Sigmoid colon (tissue), 3 donors: Measurements from ENCODE around the gene EVL.

Experiments used
- POLR2A ChIP-seq, 2 donors: fragments of 450-650 bp; IDR thresholded peaks; one replicate each; pipeline ENCODE4 v1.6.1; 2016; ENCODE audit warnings: antibody characterized with exemption in 2 of 2, mild to moderate bottlenecking in 2 of 2, moderate library complexity in 2 of 2
- TF ChIP-seq, protein P1 (sequence below), 4 experiments: fragments of 450-650 bp in 3 of 4; fragments of 200-600 bp in 1 of 4; IDR thresholded peaks; one replicate each; pipeline ENCODE4 v1.5.1; 2016 to 2019; ENCODE audit warnings: antibody characterized with exemption in 4 of 4, mild to moderate bottlenecking in 3 of 4, moderate library complexity in 2 of 4

GRCh38 chr14:100117026-100117425 lies 51.8 kb downstream of the EVL start:
- TF ChIP-seq, protein P1, sequence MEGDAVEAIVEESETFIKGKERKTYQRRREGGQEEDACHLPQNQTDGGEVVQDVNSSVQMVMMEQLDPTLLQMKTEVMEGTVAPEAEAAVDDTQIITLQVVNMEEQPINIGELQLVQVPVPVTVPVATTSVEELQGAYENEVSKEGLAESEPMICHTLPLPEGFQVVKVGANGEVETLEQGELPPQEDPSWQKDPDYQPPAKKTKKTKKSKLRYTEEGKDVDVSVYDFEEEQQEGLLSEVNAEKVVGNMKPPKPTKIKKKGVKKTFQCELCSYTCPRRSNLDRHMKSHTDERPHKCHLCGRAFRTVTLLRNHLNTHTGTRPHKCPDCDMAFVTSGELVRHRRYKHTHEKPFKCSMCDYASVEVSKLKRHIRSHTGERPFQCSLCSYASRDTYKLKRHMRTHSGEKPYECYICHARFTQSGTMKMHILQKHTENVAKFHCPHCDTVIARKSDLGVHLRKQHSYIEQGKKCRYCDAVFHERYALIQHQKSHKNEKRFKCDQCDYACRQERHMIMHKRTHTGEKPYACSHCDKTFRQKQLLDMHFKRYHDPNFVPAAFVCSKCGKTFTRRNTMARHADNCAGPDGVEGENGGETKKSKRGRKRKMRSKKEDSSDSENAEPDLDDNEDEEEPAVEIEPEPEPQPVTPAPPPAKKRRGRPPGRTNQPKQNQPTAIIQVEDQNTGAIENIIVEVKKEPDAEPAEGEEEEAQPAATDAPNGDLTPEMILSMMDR (IDR thresholded peaks at IDR 0.05): no peak
- TF ChIP-seq POLR2A (IDR thresholded peaks at IDR 0.05): no peak
